Endometrial microvascular endothelial cells (primary cell): ENCODE measurements around the gene FBXO30. TPM values are rescaled to one million over a fixed set of nuclear protein-coding genes. Genes with fewer than 3 reads are reported as not detected.

Experiments
- in situ Hi-C: cut with HindIII; loops from 2 replicates; pipeline ENCODE4 v1.10.0; 2017; ENCODE audit warnings: low sequenced_read_pairs, low pct_unique_long_range_greater_than_20kb; ENCODE audit errors: inconsistent ontology term
- total RNA-seq: library from RNA; depleted of rRNA; stranded (reverse); fragments of >200 nt; gene quantifications from one replicate; pipeline ENCODE4 v1.2.3, GENCODE V29; 2015; ENCODE audit errors: inconsistent ontology term

FBXO30 gene
- total RNA-seq, 1 donor from 2014 or later: 10.6 TPM

GRCh38 chr6:145822456-145822855, 7.9 kb upstream of the FBXO30 start:
- in situ Hi-C loops: no loop called here

GRCh38 chr6:145819994-145820393, 5.4 kb upstream of the FBXO30 start:
- in situ Hi-C loops: no loop called here

- in situ Hi-C loops: no loop called here
Measured at GRCh38 chr6:145818796-145819195, 4.2 kb upstream of the FBXO30 start.

- in situ Hi-C loops: no loop called here
Measured at GRCh38 chr6:145816392-145816791, 1.8 kb upstream of the FBXO30 start.

GRCh38 chr6:145815309-145816274, 997 bp upstream of the FBXO30 start:
- in situ Hi-C loops: no loop called here

GRCh38 chr6:145814035-145814500, 527 bp downstream of the FBXO30 start:
- in situ Hi-C loops: no loop called here

GRCh38 chr6:145813285-145814034, 1.1 kb downstream of the FBXO30 start:
- in situ Hi-C loops: no loop called here

GRCh38 chr6:145811741-145812140, 2.9 kb downstream of the FBXO30 start:
- in situ Hi-C loops: no loop called here

GRCh38 chr6:145809785-145810184, 4.8 kb downstream of the FBXO30 start:
- in situ Hi-C loops: no loop called here

- in situ Hi-C loops: no loop called here
Measured at GRCh38 chr6:145809211-145809610, 5.4 kb downstream of the FBXO30 start.

GRCh38 chr6:145808239-145808638, 6.4 kb downstream of the FBXO30 start:
- in situ Hi-C loops: no loop called here

- in situ Hi-C loops: no loop called here
Measured at GRCh38 chr6:145802141-145802540, 12.5 kb downstream of the FBXO30 start.

- in situ Hi-C loops: no loop called here
Measured at GRCh38 chr6:145801021-145801420, 13.6 kb downstream of the FBXO30 start.

GRCh38 chr6:145798530-145798929, 16.1 kb downstream of the FBXO30 start:
- in situ Hi-C loops: no loop called here

- in situ Hi-C loops: no loop called here
Measured at GRCh38 chr6:145789443-145789842, 25.2 kb downstream of the FBXO30 start.

- in situ Hi-C loops: no loop called here
Measured at GRCh38 chr6:145787688-145788087, 26.9 kb downstream of the FBXO30 start.

- in situ Hi-C loops: no loop called here
Measured at GRCh38 chr6:145784683-145785082, 29.9 kb downstream of the FBXO30 start.

- in situ Hi-C loops: no loop called here
Measured at GRCh38 chr6:145783796-145784195, 30.8 kb downstream of the FBXO30 start.

GRCh38 chr6:145772846-145773245, 41.7 kb downstream of the FBXO30 start:
- in situ Hi-C loops: no loop called here

GRCh38 chr6:145765449-145765848, 49.1 kb downstream of the FBXO30 start:
- in situ Hi-C loops: no loop called here
